Measurements from ENCODE around the gene CAPN8. TPM values are rescaled to one million over a fixed set of nuclear protein-coding genes. Genes with fewer than 3 reads are reported as not detected.

Gene CAPN8
- polyA plus RNA-seq, 1 donor (not counting 4 experiments of a cell fraction or from before 2014, with no cell fraction given), result 4.7 TPM

DNA sequence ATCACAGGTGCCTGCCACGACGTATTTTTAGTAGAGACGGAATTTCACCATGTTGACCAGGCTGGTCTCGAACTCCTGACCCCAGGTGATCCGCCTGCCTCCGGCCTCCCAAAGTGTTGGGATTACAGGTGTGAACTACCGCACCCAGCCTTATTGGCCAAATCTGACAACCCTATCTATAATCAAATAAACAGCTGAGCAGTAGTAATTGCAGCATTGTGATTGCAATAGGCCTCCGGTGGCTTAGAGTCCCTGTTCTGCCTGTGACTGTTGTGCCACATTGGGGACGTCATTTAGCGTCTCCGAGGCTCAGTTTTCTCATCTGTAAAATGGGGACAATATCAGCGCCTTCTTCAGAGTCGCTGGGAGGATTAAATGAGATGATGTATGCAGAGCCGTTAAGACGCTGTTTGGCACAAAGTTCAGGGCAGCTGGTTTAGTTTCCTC, 46.3 kb upstream of the CAPN8 start:
- H4K20me1 ChIP-seq (ENCODE audit: control insufficient read depth, extremely low read depth, insufficient read depth, low read length), result peaks cover 11% of the 10 kb centered on the region
- peaks cover 7 to 23% of the 10 kb centered on the region in 2 experiments for H3K36me3 ChIP-seq (ENCODE audit: control insufficient read depth in 2 of 2, extremely low read depth in 1 of 2, insufficient read depth in 2 of 2, low read length in 2 of 2)
- peak overlapping the region; percentile 78 for H2AFZ ChIP-seq (ENCODE audit: control insufficient read depth, low read length)
- peak overlapping the region; percentile 89 for H3K9ac ChIP-seq (ENCODE audit: control insufficient read depth, extremely low read depth, insufficient read depth, low read length)
- dilution Hi-C loops (cut with MboI; ENCODE audit: extremely low pct_ligation_motif_present, low sequenced_read_pairs), result no loop called here
- peaks cover 56% of the 10 kb centered on the region for H3K4me1 ChIP-seq (ENCODE audit: control insufficient read depth, extremely low read depth, insufficient read depth, low read length)
- peak overlapping the region; percentile 89 for H3K27ac ChIP-seq (ENCODE audit: control insufficient read depth, insufficient read depth, low read length)
- peaks cover 44% of the 10 kb centered on the region for H3K79me2 ChIP-seq (ENCODE audit: control insufficient read depth, insufficient read depth, low read length)
- no peaks in the 10 kb centered on the region for H3K9me3 ChIP-seq (ENCODE audit: control insufficient read depth, low read depth, low read length)
- no peak for FAIRE-seq
- TF ChIP-seq, protein P1, sequence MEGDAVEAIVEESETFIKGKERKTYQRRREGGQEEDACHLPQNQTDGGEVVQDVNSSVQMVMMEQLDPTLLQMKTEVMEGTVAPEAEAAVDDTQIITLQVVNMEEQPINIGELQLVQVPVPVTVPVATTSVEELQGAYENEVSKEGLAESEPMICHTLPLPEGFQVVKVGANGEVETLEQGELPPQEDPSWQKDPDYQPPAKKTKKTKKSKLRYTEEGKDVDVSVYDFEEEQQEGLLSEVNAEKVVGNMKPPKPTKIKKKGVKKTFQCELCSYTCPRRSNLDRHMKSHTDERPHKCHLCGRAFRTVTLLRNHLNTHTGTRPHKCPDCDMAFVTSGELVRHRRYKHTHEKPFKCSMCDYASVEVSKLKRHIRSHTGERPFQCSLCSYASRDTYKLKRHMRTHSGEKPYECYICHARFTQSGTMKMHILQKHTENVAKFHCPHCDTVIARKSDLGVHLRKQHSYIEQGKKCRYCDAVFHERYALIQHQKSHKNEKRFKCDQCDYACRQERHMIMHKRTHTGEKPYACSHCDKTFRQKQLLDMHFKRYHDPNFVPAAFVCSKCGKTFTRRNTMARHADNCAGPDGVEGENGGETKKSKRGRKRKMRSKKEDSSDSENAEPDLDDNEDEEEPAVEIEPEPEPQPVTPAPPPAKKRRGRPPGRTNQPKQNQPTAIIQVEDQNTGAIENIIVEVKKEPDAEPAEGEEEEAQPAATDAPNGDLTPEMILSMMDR (optimal IDR thresholded peaks at IDR 0.05 in 1 of 3, IDR thresholded peaks at IDR 0.05 in 1 of 3, conservative IDR thresholded peaks at IDR 0.05 in 1 of 3; ENCODE audit: extremely low read depth in 1 of 3, insufficient read depth in 2 of 3, low read length in 3 of 3), result no peak
- no peak for TF ChIP-seq EZH2 (IDR thresholded peaks at IDR 0.05; ENCODE audit: low read length)
- H3K4me3 ChIP-seq (ENCODE audit: control insufficient read depth in 2 of 3, extremely low read depth in 1 of 3, insufficient read depth in 2 of 3, low read depth in 1 of 3, low read length in 3 of 3), result no peak overlapping the region
- no peaks in the 10 kb centered on the region for H3K27me3 ChIP-seq (ENCODE audit: control insufficient read depth, extremely low read depth, insufficient read depth, low read length)
- no peak for DNase-seq (ENCODE audit: low read depth, low spot score)
- peak overlapping the region; percentile 30 for H3K4me2 ChIP-seq (ENCODE audit: control insufficient read depth, extremely low read depth, insufficient read depth, low read depth, low read length)
- no peaks in the 10 kb centered on the region for H3K9me1 ChIP-seq (ENCODE audit: control insufficient read depth, extremely low read depth, insufficient read depth, low read length)

DNA sequence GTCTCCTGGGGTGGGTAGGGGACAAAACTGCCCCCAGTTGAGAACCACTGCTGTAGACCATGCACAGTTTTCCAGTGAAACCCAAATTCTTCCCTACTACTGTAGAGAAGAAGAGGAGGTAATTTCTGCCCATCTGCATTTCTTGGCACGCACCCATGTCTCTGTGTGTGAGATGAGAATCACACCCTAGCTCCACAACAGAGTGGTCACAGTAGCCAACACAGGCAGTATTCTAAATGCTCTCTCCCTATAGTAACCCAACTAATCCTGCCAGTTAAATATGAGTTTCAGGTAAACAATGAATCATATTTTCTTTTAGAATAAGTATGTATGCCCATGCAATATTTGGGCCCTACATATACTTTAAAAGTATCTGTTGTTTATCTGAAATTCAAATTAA, 45.7 kb upstream of the CAPN8 start:
- no peak for FAIRE-seq
- DNase-seq (ENCODE audit: low read depth, low spot score), result no peak
- Histone ChIP-seq H3K27ac (ENCODE audit: control insufficient read depth, insufficient read depth, low read length) (no peak overlapping the region), H3K9ac (ENCODE audit: control insufficient read depth, extremely low read depth, insufficient read depth, low read length) (no peak overlapping the region), H3K4me1 (ENCODE audit: control insufficient read depth, extremely low read depth, insufficient read depth, low read length) (peaks cover 56% of the 10 kb centered on the region), H3K4me3 (ENCODE audit: control insufficient read depth in 2 of 3, extremely low read depth in 1 of 3, insufficient read depth in 2 of 3, low read depth in 1 of 3, low read length in 3 of 3) (no peak overlapping the region), H4K20me1 (ENCODE audit: control insufficient read depth, extremely low read depth, insufficient read depth, low read length) (peaks cover 8% of the 10 kb centered on the region), H3K9me1 (ENCODE audit: control insufficient read depth, extremely low read depth, insufficient read depth, low read length) (no peaks in the 10 kb centered on the region), H3K36me3 (ENCODE audit: control insufficient read depth in 2 of 2, extremely low read depth in 1 of 2, insufficient read depth in 2 of 2, low read length in 2 of 2) (peaks cover 3 to 18% of the 10 kb centered on the region in 2 experiments), H3K4me2 (ENCODE audit: control insufficient read depth, extremely low read depth, insufficient read depth, low read depth, low read length) (no peak overlapping the region), H3K79me2 (ENCODE audit: control insufficient read depth, insufficient read depth, low read length) (peaks cover 38% of the 10 kb centered on the region), H3K9me3 (ENCODE audit: control insufficient read depth, low read depth, low read length) (no peaks in the 10 kb centered on the region), H2AFZ (ENCODE audit: control insufficient read depth, low read length) (no peak overlapping the region), H3K27me3 (ENCODE audit: control insufficient read depth, extremely low read depth, insufficient read depth, low read length) (no peaks in the 10 kb centered on the region)
- dilution Hi-C loops (cut with MboI; ENCODE audit: extremely low pct_ligation_motif_present, low sequenced_read_pairs), result no loop called here
- no peak for TF ChIP-seq EZH2 (IDR thresholded peaks at IDR 0.05; ENCODE audit: low read length)
- TF ChIP-seq, protein P1 (optimal IDR thresholded peaks at IDR 0.05 in 1 of 3, IDR thresholded peaks at IDR 0.05 in 1 of 3, conservative IDR thresholded peaks at IDR 0.05 in 1 of 3; ENCODE audit: extremely low read depth in 1 of 3, insufficient read depth in 2 of 3, low read length in 3 of 3), result no peak
